Esophagus muscularis mucosa (tissue), 4 donors: ENCODE data around the gene ENDOU.

Experiments used
- EP300 ChIP-seq: sonication (generic); formaldehyde crosslinking; IDR thresholded peaks from one replicate; pipeline ENCODE4 v1.6.1; 2017; ENCODE audit warnings: antibody characterized with exemption
- POLR2A ChIP-seq: fragments of 450-650 bp; IDR thresholded peaks from one replicate; pipeline ENCODE4 v1.6.1; 2017; ENCODE audit warnings: antibody characterized with exemption, moderate library complexity, mild to moderate bottlenecking, low read depth
- POLR2AphosphoS5 ChIP-seq, 2 donors: sonication (generic); formaldehyde crosslinking; IDR thresholded peaks; one replicate each; pipeline ENCODE4 v1.6.1; 2017; ENCODE audit warnings: antibody characterized with exemption in 2 of 2
- TF ChIP-seq, protein P1 (sequence below), 3 experiments: fragments of 200-600 bp in 2 of 3; fragments of 450-650 bp in 1 of 3; sonication (generic) in 2 of 3; IDR thresholded peaks; one replicate each; pipeline ENCODE4 v1.5.1; 2017 to 2019; ENCODE audit warnings: antibody characterized with exemption in 3 of 3, mild to moderate bottlenecking in 2 of 3, moderate library complexity in 1 of 3

DNA sequence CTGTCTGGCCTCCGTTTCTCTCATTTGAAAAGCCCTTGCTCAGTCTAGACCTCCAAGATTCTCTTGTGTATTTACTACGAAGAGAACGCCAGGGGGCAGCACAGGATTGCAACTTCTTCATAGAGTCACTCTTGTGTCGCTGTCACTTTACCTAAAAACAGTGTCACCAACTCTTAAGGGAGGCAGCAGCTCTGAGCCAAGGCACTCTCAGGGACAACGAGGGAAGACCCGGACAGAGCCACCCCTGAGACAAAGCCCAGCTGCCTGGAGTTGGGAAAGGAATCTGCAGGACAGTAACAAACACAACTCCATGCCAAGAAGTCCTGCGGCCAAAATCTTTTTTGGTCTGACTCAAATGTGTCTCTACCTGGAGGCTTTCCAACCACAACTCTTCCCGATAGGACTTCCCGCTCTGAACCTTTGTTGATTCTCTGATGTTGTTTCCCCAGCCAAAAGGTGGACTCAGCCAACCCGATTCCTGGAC is 9.9 kb downstream of the ENDOU start:
- TF ChIP-seq, protein P1, sequence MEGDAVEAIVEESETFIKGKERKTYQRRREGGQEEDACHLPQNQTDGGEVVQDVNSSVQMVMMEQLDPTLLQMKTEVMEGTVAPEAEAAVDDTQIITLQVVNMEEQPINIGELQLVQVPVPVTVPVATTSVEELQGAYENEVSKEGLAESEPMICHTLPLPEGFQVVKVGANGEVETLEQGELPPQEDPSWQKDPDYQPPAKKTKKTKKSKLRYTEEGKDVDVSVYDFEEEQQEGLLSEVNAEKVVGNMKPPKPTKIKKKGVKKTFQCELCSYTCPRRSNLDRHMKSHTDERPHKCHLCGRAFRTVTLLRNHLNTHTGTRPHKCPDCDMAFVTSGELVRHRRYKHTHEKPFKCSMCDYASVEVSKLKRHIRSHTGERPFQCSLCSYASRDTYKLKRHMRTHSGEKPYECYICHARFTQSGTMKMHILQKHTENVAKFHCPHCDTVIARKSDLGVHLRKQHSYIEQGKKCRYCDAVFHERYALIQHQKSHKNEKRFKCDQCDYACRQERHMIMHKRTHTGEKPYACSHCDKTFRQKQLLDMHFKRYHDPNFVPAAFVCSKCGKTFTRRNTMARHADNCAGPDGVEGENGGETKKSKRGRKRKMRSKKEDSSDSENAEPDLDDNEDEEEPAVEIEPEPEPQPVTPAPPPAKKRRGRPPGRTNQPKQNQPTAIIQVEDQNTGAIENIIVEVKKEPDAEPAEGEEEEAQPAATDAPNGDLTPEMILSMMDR (IDR thresholded peaks at IDR 0.05), result peak; percentile 71 to 83 (median 74)
- TF ChIP-seq POLR2AphosphoS5 (IDR thresholded peaks at IDR 0.05), result peak in 1 of 2 donors; percentile 68
- no peak for TF ChIP-seq POLR2A
- TF ChIP-seq EP300, result no peak
